CD4-positive, alpha-beta T cell (primary cell): ENCODE results near the gene ASTN2. TPM values are rescaled to one million over a fixed set of nuclear protein-coding genes. Genes with fewer than 3 reads are reported as not detected.

Experiments used
- ATAC-seq: fragments of 200-7000 bp; cut with Tn5 transposase; one replicate; pipeline ENCODE4 v1.10.0; 2022; ENCODE audit warnings: mild to moderate bottlenecking; ENCODE audit not compliant: poor library complexity
- CTCF ChIA-PET: fragments of 350-600 bp; sonication (Branson Sonifier 250); formaldehyde crosslinking; loops from one replicate; lab custom pipeline; 2021; ENCODE audit warnings: antibody characterized with exemption, inconsistent platforms; lab: Charles Lee
- POLR2A ChIA-PET: fragments of 350-600 bp; sonication (Branson Sonifier 250); formaldehyde crosslinking; loops from one replicate; lab custom pipeline; 2021; ENCODE audit warnings: antibody characterized with exemption, inconsistent platforms; lab: Charles Lee
- DNase-seq, 14 experiments: peaks; one replicate each; pipeline ENCODE4 v3.0.0-alpha.2; 2013 to 2020; ENCODE audit warnings: mixed read lengths in 2 of 14
- H3K27ac ChIP-seq, 2 donors: one replicate each; pipeline versions ENCODE4 v1.5.1 to v1.7.0; 2013; ENCODE audit warnings: low read length in 2 of 2, low read depth in 1 of 2, mild to moderate bottlenecking in 1 of 2
- H3K27me3 ChIP-seq, 2 experiments: 1 replicate in 1 of 2; 2 replicates in 1 of 2; pipeline versions ENCODE4 v1.6.1 to v1.7.0; 2013; ENCODE audit warnings: low read length in 2 of 2, control low read depth in 1 of 2, mild to moderate bottlenecking in 1 of 2, moderate library complexity in 1 of 2; ENCODE audit not compliant: insufficient read depth in 2 of 2, control insufficient read depth in 1 of 2
- H3K36me3 ChIP-seq: one replicate; pipeline ENCODE4 v1.6.1; 2013; ENCODE audit warnings: low read length, control low read depth; ENCODE audit not compliant: insufficient read depth
- H3K4me1 ChIP-seq: one replicate; pipeline ENCODE4 v1.6.1; 2013; ENCODE audit warnings: low read length, control low read depth; ENCODE audit not compliant: insufficient read depth
- H3K4me3 ChIP-seq: one replicate; pipeline ENCODE4 v1.5.1; 2013; ENCODE audit warnings: mild to moderate bottlenecking, low read length, moderate library complexity
- H3K9me3 ChIP-seq, 2 experiments: 1 replicate in 1 of 2; 2 replicates in 1 of 2; pipeline versions ENCODE4 v1.6.1 to v1.7.0; 2013; ENCODE audit warnings: low read length in 2 of 2, mild to moderate bottlenecking in 2 of 2, control low read depth in 1 of 2, moderate library complexity in 1 of 2; ENCODE audit not compliant: control insufficient read depth in 1 of 2, insufficient read depth in 1 of 2
- H3K27ac Mint-ChIP-seq: one replicate; pipeline ENCODE4 v1.8.0; 2020; ENCODE audit warnings: mixed read lengths
- H3K27me3 Mint-ChIP-seq: one replicate; pipeline ENCODE4 v1.8.0; 2021; ENCODE audit warnings: mixed read lengths
- H3K36me3 Mint-ChIP-seq: one replicate; pipeline ENCODE4 v1.8.0; 2021; ENCODE audit warnings: low read depth, mixed read lengths
- H3K4me1 Mint-ChIP-seq: one replicate; pipeline ENCODE4 v1.8.0; 2021; ENCODE audit warnings: low read depth, mixed read lengths
- H3K4me3 Mint-ChIP-seq: one replicate; pipeline ENCODE4 v1.8.0; 2020; ENCODE audit warnings: mild to moderate bottlenecking, mixed read lengths
- H3K9me3 Mint-ChIP-seq: one replicate; pipeline ENCODE4 v1.8.0; 2020; ENCODE audit warnings: mixed read lengths
- intact Hi-C, 2 experiments: fragments of 100-400 bp; cut with DNase I in 1 of 2; cut with micrococcal nuclease in 1 of 2; formaldehyde crosslinking; loops; one replicate each; pipeline versions ENCODE4 v1.15.1 to v1.9.0; 2023 to 2025; cut with DNase I, micrococcal nuclease
- total RNA-seq, 174 experiments: library from RNA in 2 of 174; stranded (reverse) in 2 of 174; gene quantifications; one replicate each; pipeline ENCODE4 v1.2.3 and lab custom pipeline; 2021 to 2026
- TF ChIP-seq, protein P1 (sequence below): fragments of 200-600 bp; IDR thresholded peaks from one replicate; pipeline ENCODE4 v1.8.0; 2022; ENCODE audit warnings: antibody characterized with exemption, mild to moderate bottlenecking

ASTN2 gene
- total RNA-seq, 2 experiments from 2014 or later: 2.3 to 2.4 TPM

DNA sequence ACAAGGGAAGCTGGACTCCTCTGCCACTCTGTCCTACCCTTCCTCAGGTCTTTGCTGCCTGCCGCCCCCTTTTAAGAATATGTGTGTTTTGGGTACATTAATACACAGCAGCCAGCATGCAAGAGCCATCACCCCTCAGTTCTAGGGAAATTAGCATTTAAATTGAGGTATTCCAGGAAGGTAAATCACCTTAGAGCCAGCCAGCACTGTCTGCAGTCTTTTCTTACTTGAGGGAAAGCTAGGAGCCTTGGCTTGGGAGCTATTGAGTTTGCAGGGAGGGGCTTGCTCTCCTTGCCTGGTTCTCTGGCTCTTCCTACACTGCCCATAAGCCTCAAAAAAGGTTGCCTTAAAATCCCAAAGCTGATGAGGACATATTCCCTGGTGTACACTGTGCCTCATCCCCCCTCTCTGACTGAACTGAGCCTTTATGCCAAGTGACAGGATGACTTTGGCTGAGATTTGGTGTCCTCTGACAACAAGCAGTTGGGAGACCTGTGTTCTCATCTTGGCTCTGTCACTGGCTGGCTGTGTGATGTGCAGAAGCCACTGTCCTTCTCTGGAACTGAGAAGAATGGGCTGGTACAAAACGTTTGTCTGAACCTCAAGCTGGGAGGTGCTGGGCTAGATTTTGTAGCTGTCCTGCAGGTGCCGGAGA lies 673.6 kb downstream of the ASTN2 start:
- Mint-ChIP-seq H3K27me3 (peaks cover 13% of the 10 kb centered on the region), H3K27ac (no peak overlapping the region), H3K4me1 (no peaks in the 10 kb centered on the region), H3K36me3 (no peaks in the 10 kb centered on the region), H3K9me3 (no peaks in the 10 kb centered on the region), H3K4me3 (no peak overlapping the region)
- TF ChIP-seq, protein P1, sequence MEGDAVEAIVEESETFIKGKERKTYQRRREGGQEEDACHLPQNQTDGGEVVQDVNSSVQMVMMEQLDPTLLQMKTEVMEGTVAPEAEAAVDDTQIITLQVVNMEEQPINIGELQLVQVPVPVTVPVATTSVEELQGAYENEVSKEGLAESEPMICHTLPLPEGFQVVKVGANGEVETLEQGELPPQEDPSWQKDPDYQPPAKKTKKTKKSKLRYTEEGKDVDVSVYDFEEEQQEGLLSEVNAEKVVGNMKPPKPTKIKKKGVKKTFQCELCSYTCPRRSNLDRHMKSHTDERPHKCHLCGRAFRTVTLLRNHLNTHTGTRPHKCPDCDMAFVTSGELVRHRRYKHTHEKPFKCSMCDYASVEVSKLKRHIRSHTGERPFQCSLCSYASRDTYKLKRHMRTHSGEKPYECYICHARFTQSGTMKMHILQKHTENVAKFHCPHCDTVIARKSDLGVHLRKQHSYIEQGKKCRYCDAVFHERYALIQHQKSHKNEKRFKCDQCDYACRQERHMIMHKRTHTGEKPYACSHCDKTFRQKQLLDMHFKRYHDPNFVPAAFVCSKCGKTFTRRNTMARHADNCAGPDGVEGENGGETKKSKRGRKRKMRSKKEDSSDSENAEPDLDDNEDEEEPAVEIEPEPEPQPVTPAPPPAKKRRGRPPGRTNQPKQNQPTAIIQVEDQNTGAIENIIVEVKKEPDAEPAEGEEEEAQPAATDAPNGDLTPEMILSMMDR: no peak
- intact Hi-C loops: no loop called here
- no peaks in the 10 kb centered on the region for H3K9me3 ChIP-seq
- H3K27me3 ChIP-seq: no peaks in the 10 kb centered on the region
- ChIA-PET CTCF (no interaction called here), POLR2A (no interaction called here)
- no peaks in the 10 kb centered on the region for H3K36me3 ChIP-seq
- ATAC-seq (no peak), DNase-seq (no peak)
- peaks cover 4% of the 10 kb centered on the region for H3K4me1 ChIP-seq
- no peak overlapping the region for H3K27ac ChIP-seq
- H3K4me3 ChIP-seq: no peak overlapping the region

DNA sequence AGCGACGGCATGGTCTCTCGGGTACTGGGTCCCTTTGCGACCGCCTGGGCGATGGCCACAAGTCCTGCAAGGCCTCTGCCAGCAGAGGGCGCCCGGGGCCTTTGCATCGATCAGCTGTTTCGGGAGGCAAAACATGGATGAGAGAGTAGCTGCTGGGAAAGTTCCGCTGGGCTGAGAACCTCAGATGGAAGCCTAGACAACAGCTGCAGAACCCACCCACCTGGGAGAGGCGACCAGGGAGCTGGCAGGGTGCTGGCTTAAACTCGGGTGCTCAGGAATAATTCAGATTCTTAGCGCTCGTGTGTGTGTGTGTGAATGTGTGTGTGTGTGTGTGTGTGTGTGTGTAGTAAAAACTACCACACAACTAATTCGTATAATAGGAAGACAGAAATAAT lies 677.7 kb downstream of the ASTN2 start:
- Mint-ChIP-seq H3K4me3 (no peak overlapping the region), H3K27me3 (peaks cover 30% of the 10 kb centered on the region), H3K27ac (no peak overlapping the region), H3K36me3 (no peaks in the 10 kb centered on the region), H3K9me3 (no peaks in the 10 kb centered on the region), H3K4me1 (no peaks in the 10 kb centered on the region)
- ChIA-PET POLR2A (no interaction called here), CTCF (interaction anchor here (0.6 to 1.1 kb wide), 5 partner anchors 8 to 62 kb away, joined by 3 to 5 read pairs (median 4); partner anchors contain the start of gene TRIM32)
- Histone ChIP-seq H3K9me3 (no peaks in the 10 kb centered on the region), H3K4me1 (peaks cover 4% of the 10 kb centered on the region), H3K36me3 (no peaks in the 10 kb centered on the region), H3K4me3 (no peak overlapping the region), H3K27me3 (no peaks in the 10 kb centered on the region), H3K27ac (no peak overlapping the region)
- DNase-seq (peak; percentile 5 to 54 (median 20)), ATAC-seq (no peak)
- TF ChIP-seq, protein P1: peak; percentile 25
- intact Hi-C loops: no loop called here

DNA sequence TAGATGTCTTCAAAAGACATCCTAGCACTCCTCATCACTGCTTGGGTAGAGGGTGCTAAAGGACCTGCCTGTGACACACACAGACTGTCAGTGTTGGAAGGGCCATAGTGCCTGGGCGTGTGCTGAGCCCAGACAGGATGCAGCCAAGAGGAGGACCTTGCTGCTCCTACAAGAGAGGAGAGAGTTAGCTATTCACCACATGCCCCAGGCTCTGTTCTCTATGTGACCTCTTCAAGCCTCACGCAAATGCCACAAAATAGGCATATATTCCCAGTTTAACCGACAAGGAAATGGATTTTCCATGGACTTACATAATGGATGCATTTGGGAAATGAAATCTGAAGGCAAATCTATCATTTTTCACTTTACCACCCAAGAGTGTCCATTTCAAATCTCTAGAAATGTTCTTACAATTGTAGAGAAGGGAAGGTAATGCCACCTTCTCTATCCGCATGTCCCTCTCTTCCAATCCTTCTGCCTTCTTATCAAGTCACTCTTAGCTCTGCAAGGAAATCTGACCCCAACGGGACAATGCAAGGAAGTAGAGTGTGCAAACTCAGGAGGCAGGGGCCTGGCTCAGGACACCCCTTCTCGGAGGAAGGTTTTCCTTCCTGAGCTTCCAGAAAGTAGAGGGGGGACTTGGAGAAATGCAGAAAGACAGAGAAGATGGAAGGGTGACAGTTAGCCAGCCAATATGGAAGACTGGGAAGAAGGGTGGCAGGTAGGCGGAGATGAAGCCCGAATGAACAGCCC lies 678.3 kb downstream of the ASTN2 start:
- intact Hi-C loops: no loop called here

More for the DNA sequence above, 678.3 kb downstream of the ASTN2 start:
- Histone ChIP-seq H3K27ac (no peak overlapping the region), H3K4me3 (no peak overlapping the region), H3K36me3 (no peaks in the 10 kb centered on the region), H3K4me1 (peaks cover 4% of the 10 kb centered on the region), H3K9me3 (no peaks in the 10 kb centered on the region), H3K27me3 (no peaks in the 10 kb centered on the region)
- Mint-ChIP-seq H3K4me3 (no peak overlapping the region), H3K9me3 (no peaks in the 10 kb centered on the region), H3K4me1 (no peaks in the 10 kb centered on the region), H3K27ac (no peak overlapping the region), H3K36me3 (no peaks in the 10 kb centered on the region), H3K27me3 (peaks cover 31% of the 10 kb centered on the region)
- no peak for DNase-seq
- POLR2A ChIA-PET: no interaction called here
- CTCF ChIA-PET: interaction anchor here (0.7 to 1.1 kb wide), 3 partner anchors 12 to 50 kb away, joined by 3 to 4 read pairs (median 3); partner anchors contain the start of gene TRIM32
- TF ChIP-seq, protein P1: no peak
- no peak for ATAC-seq
